Endodermal cell (in vitro differentiated cells): ENCODE results near the gene LMCD1. TPM values are rescaled to one million over a fixed set of nuclear protein-coding genes. Genes with fewer than 3 reads are reported as not detected.

ENCODE experiments used
- DNase-seq: peaks from one replicate; pipeline ENCODE4 v3.0.0-alpha.2; 2017
- H3K27ac ChIP-seq: 2 replicates; pipeline ENCODE4 v1.5.1; 2013; ENCODE audit warnings: mild to moderate bottlenecking, low read depth, low read length, moderate library complexity
- H3K27me3 ChIP-seq: 2 replicates; pipeline ENCODE4 v1.6.1; 2013; ENCODE audit warnings: mild to moderate bottlenecking, low read length, moderate library complexity; ENCODE audit not compliant: insufficient read depth, control insufficient read depth, poor library complexity, severe bottlenecking
- H3K36me3 ChIP-seq: 2 replicates; pipeline ENCODE4 v1.7.0; 2013; ENCODE audit warnings: mild to moderate bottlenecking, low read length, moderate library complexity; ENCODE audit not compliant: control insufficient read depth, insufficient read depth
- H3K4me1 ChIP-seq: one replicate; pipeline ENCODE4 v1.7.0; 2013; ENCODE audit warnings: low read length; ENCODE audit not compliant: control insufficient read depth, insufficient read depth
- H3K4me3 ChIP-seq: 2 replicates; pipeline ENCODE4 v1.5.1; 2013; ENCODE audit warnings: mild to moderate bottlenecking, low read length, moderate library complexity
- H3K9ac ChIP-seq: 2 replicates; pipeline ENCODE4 v1.6.1; 2013; ENCODE audit warnings: mild to moderate bottlenecking, low read length, moderate library complexity; ENCODE audit not compliant: poor library complexity, severe bottlenecking; ENCODE audit errors: extremely low read depth
- H3K9me3 ChIP-seq: 2 replicates; pipeline ENCODE4 v1.6.1; 2013; ENCODE audit warnings: mild to moderate bottlenecking, low read length, moderate library complexity; ENCODE audit not compliant: control insufficient read depth
- H3K27ac Mint-ChIP-seq: 2 replicates; pipeline ENCODE4 v1.8.0; 2020; ENCODE audit warnings: mixed read lengths
- H3K27me3 Mint-ChIP-seq: 2 replicates; pipeline ENCODE4 v1.8.0; 2021; ENCODE audit warnings: mild to moderate bottlenecking, mixed read lengths; ENCODE audit not compliant: insufficient read depth
- H3K36me3 Mint-ChIP-seq: 2 replicates; pipeline ENCODE4 v1.8.0; 2020; ENCODE audit warnings: low read depth, mixed read lengths
- H3K4me1 Mint-ChIP-seq: 2 replicates; pipeline ENCODE4 v1.8.0; 2020; ENCODE audit warnings: mixed read lengths
- H3K4me3 Mint-ChIP-seq: 2 replicates; pipeline ENCODE4 v1.8.0; 2020; ENCODE audit warnings: mild to moderate bottlenecking, moderate library complexity, mixed read lengths
- H3K9me3 Mint-ChIP-seq: 2 replicates; pipeline ENCODE4 v1.8.0; 2020; ENCODE audit warnings: mild to moderate bottlenecking, mixed read lengths
- WGBS, 2 experiments: methylation state at CpG; one replicate each; pipeline versions ENCODE4 v1.1.5 to v1.1.7; 2013; ENCODE audit warnings: missing lambda C conversion rate in 2 of 2, mixed read lengths in 1 of 2; ENCODE audit not compliant: insufficient coverage in 1 of 2, insufficient read length in 1 of 2; 5-methylcytosine and 5-hydroxymethylcytosine counted together
- total RNA-seq, 2 donors: library from RNA; stranded (reverse); fragmentation: NEBNext Ultra II Directional in 1 of 2; extraction: Animal tissue kit (Norgen Biotek cat#: 25700) in 1 of 2; gene quantifications; 2 replicates in 1 of 2; 3 replicates in 1 of 2; pipeline ENCODE4 v1.2.1, GENCODE V29; 2021
- TF ChIP-seq, protein P1 (sequence below): fragments of 200-600 bp; sonication (generic); conservative IDR thresholded peaks from 2 replicates; pipeline ENCODE4 v1.5.0; 2021; ENCODE audit warnings: antibody characterized with exemption, mild to moderate bottlenecking

Gene LMCD1
- total RNA-seq, 2 donors from 2014 or later, result 20.7 to 35.7 TPM

DNA sequence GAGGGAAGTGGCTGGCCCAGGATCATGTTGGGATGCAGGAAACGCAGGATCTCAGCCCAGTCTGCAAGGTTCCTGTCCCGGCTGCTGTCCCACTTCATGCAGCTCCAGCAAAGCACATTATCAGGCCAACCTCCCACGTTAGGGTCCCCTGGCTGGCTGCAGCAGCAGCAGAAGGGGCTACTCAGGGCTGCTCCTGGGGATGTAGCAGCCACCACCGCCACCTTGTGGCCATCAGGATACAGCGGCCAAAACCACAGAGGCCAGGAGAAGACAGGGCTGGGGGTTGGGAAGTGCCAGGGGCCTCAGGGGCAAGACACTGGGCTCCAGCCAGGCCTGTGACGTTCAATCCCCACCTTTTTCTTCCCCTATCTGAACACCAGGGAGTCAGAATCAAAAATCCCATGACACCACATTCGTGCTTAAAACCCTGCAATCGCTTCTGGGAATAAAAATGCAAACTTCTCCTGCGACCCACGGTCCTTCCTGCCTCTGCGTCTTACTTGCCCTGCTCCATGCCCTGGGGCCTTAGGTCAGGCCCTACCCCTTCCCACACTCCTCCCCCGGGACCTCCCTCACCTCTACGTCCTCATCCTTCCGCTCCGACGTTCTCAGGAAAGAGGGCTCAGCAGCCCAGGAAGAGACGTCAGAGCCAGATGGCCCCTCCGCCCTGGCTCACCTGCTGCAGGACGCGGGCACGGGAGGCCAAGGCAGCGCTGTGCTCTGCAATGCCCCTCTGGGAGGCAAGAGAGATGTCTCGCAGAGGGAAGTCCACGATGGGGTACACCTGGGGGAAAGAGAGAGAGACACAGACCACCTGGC, 121.5 kb downstream of the LMCD1 start:
- Mint-ChIP-seq H3K27me3 (no peaks in the 10 kb centered on the region), H3K4me3 (no peak overlapping the region), H3K27ac (peak overlapping the region; percentile 83), H3K9me3 (peaks cover 2% of the 10 kb centered on the region), H3K36me3 (peaks cover 25% of the 10 kb centered on the region), H3K4me1 (peaks cover 10% of the 10 kb centered on the region)
- 59 to 62% methylated on average over 13 to 24 of the region's 24 CpGs for WGBS, 2 experiments
- H3K36me3 ChIP-seq, result peaks cover 23% of the 10 kb centered on the region
- DNase-seq, result peak; percentile 95
- no peak overlapping the region for H3K4me3 ChIP-seq
- peaks cover 8% of the 10 kb centered on the region for H3K4me1 ChIP-seq
- H3K27ac ChIP-seq, result no peak overlapping the region
- H3K9me3 ChIP-seq, result peaks cover 22% of the 10 kb centered on the region
- TF ChIP-seq, protein P1, sequence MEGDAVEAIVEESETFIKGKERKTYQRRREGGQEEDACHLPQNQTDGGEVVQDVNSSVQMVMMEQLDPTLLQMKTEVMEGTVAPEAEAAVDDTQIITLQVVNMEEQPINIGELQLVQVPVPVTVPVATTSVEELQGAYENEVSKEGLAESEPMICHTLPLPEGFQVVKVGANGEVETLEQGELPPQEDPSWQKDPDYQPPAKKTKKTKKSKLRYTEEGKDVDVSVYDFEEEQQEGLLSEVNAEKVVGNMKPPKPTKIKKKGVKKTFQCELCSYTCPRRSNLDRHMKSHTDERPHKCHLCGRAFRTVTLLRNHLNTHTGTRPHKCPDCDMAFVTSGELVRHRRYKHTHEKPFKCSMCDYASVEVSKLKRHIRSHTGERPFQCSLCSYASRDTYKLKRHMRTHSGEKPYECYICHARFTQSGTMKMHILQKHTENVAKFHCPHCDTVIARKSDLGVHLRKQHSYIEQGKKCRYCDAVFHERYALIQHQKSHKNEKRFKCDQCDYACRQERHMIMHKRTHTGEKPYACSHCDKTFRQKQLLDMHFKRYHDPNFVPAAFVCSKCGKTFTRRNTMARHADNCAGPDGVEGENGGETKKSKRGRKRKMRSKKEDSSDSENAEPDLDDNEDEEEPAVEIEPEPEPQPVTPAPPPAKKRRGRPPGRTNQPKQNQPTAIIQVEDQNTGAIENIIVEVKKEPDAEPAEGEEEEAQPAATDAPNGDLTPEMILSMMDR, result peak; percentile 99
- H3K27me3 ChIP-seq, result no peaks in the 10 kb centered on the region
- no peak overlapping the region for H3K9ac ChIP-seq

DNA sequence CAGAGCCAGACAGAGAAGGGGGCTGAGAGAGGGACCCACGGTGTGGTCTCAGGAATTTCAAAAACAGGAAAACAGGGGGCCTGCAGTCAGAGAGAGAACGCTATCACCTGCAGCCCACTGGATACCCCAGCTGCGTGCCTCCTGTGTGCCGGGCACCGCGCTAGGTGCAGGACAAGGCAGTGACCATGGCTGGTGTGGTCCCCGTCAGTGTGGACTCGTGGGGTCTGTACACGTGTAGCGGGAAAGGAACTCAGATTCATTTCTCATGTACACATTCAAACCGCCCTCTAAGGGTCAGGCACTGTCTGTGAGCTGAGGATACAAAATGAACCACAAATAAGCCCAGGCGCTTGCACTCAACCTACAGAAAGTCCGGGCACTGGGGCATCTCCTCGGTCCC, 122.1 kb downstream of the LMCD1 start:
- H3K4me1 Mint-ChIP-seq, result peaks cover 10% of the 10 kb centered on the region
- H3K36me3 Mint-ChIP-seq, result peaks cover 28% of the 10 kb centered on the region
- H3K9me3 Mint-ChIP-seq, result peaks cover 2% of the 10 kb centered on the region
- 91 to 95% methylated on average over 9 to 14 of the region's 14 CpGs for WGBS, 2 experiments
- H3K27ac Mint-ChIP-seq, result no peak overlapping the region
- Histone ChIP-seq H3K9me3 (peaks cover 22% of the 10 kb centered on the region), H3K36me3 (peaks cover 23% of the 10 kb centered on the region), H3K4me1 (peaks cover 8% of the 10 kb centered on the region), H3K27ac (no peak overlapping the region), H3K9ac (no peak overlapping the region), H3K27me3 (no peaks in the 10 kb centered on the region), H3K4me3 (no peak overlapping the region)
- no peak for DNase-seq
- no peaks in the 10 kb centered on the region for H3K27me3 Mint-ChIP-seq
- no peak overlapping the region for H3K4me3 Mint-ChIP-seq
- TF ChIP-seq, protein P1, result no peak

Other genes starting within 250 kb of the LMCD1 start
- 1 to 10 TPM; 5.3 to 7.9 TPM for gene SSUH2, start 143.0 kb downstream of the LMCD1 start, total RNA-seq
- gene CAV3, start 232.0 kb downstream of the LMCD1 start, total RNA-seq, result not detected